ENCODE data around the gene MRPL12. TPM values are rescaled to one million over a fixed set of nuclear protein-coding genes. Genes with fewer than 3 reads are reported as not detected.
A peak's percentile ranks its signal among the peaks of the same experiment; 100 is the strongest.

The MRPL12 gene
- total RNA-seq, 4 donors from 2014 or later, result 0.77 to 72.9 (median 19.5) TPM

DNA sequence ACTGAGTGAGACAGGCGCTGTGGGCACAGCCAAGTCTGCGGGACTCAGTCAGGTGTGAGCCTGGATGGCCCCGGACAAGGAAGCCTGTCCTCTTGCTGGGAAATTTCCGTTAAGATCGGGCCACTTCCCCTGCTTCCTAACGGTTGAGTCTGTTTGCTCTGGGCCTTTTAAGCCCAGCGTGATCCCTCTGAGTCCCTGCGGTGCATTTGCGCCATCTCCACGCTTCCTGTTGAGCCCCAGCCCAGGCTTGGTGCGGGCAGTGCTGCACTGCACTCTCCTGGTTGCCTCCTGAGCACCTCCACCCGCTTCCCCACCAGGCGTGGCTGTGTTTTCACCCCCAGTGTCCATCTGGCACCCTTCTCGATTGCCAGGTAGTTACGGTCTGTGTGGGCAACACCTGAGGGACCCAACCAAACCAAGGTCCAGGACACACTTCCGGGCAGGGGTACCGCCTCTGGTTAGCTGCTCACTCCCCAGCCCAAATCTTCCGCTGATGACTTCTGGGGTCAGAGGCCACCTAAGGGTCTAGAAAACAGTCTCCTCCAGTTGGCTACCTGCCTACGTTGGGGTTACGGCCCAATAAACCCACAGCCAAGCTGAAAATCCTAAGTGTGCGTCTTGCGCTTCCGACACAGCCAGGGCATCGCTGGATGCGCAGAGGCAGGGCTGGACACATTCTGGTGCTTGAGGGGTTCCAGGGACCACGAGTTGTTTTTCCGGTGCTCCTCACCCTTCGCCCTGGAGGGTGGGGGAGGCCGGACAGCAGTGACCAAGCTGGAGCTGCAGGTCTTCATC lies 7.5 kb downstream of the MRPL12 start:
- Histone ChIP-seq H3K27me3 (no peaks in the 10 kb centered on the region), H3K9me3 (no peaks in the 10 kb centered on the region), H3K36me3 (no peaks in the 10 kb centered on the region), H3K4me1 (peaks cover 0 to 14% of the 10 kb centered on the region in 2 donors), H3K27ac (no peak overlapping the region), H3K4me3 (no peak overlapping the region)
- intact Hi-C loops (cut with DNase I; ENCODE audit: low total_unique reads), result no loop called here
- no peak for TF ChIP-seq POLR2A (IDR thresholded peaks at IDR 0.05)
- TF ChIP-seq, protein P1, sequence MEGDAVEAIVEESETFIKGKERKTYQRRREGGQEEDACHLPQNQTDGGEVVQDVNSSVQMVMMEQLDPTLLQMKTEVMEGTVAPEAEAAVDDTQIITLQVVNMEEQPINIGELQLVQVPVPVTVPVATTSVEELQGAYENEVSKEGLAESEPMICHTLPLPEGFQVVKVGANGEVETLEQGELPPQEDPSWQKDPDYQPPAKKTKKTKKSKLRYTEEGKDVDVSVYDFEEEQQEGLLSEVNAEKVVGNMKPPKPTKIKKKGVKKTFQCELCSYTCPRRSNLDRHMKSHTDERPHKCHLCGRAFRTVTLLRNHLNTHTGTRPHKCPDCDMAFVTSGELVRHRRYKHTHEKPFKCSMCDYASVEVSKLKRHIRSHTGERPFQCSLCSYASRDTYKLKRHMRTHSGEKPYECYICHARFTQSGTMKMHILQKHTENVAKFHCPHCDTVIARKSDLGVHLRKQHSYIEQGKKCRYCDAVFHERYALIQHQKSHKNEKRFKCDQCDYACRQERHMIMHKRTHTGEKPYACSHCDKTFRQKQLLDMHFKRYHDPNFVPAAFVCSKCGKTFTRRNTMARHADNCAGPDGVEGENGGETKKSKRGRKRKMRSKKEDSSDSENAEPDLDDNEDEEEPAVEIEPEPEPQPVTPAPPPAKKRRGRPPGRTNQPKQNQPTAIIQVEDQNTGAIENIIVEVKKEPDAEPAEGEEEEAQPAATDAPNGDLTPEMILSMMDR (IDR thresholded peaks at IDR 0.05), result no peak
- no peak for DNase-seq

DNA sequence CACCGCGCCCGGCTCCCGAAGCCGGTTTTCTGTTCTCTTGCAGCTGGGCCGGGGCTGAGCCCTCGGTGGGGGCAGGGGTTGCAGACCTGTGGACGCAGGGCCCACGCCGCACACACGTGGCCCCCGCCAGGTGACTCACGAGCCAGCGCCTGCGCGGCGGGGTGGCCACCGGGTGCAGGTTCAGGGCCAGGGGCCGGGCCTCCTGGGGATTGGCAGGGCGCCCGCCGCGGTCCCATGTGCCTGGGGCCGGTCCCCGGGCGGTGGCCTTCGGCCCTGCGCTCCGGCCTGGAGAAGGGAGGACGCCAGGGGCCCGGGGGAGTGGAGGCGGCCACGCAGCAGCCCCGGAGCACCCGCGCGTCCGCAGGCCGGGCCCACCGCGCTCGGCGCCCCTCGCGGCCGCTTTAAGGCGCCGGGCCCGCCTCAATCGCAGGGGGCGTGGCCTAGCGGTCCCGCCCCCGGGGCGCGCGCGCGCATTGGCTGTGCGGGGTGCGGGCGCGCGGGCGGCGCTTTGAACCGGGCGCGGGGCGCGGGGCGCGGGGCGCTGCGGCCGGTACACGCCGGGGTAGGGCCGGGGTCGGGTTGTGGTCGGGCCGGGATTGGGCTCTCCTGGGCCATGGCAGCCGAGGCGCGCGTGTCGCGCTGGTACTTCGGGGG lies 8.8 kb downstream of the MRPL12 start, which contains the start of gene SLC25A10:
SLC25A10 (plus strand) TSS at position 471 of the 654 bp plus-strand sequence; CDS start at position 614, 143 bp downstream.
- intact Hi-C loops (cut with DNase I; ENCODE audit: low total_unique reads), result no loop called here
- no peak within 1 kb of the TSS for H3K27ac ChIP-seq
- no peaks in the 10 kb centered on the region for H3K27me3 ChIP-seq
- H3K36me3 ChIP-seq, result no peaks in the 10 kb centered on the region
- H3K9me3 ChIP-seq, result no peaks in the 10 kb centered on the region
- TF ChIP-seq, protein P1 (IDR thresholded peaks at IDR 0.05), result peak in 3 of 4 experiments; percentile 16 to 58 (median 33)
- peak; percentile 4 to 40 for TF ChIP-seq POLR2A (IDR thresholded peaks at IDR 0.05)
- peak; percentile 51 to 67 for DNase-seq
- H3K4me3 ChIP-seq, result peak within 1 kb of the TSS; percentile 31 to 67
- peaks cover 0 to 14% of the 10 kb centered on the region in 2 donors for H3K4me1 ChIP-seq

DNA sequence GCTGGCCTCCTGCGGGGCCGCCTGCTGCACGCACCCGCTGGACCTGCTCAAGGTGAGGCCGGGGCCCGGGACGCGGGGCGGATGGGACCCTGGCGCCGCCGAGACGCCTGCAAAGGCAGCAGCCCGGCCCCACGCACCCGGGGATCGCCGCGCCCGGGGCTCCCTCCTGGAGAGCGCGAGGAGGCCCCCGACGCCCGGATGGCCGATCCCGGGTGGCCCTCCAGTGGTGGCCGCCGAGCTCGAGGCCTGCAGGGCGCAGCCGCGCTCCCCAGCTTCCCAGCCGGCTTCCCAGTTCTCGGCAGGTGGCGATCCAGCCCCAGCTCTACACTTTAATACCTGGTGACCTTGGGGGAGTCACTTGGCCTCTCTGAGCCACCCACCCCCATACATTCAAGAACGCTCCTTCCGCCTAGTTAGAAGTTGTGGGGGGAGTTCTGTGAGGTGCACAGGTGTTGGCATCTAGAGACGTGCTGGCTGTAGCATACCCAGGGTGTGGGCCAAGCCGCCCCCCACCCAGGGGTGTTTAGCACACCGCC lies 9.4 kb downstream of the MRPL12 start:
- Histone ChIP-seq H3K4me3 (peak overlapping the region; percentile 31 to 67), H3K9me3 (no peaks in the 10 kb centered on the region), H3K27me3 (no peaks in the 10 kb centered on the region), H3K36me3 (no peaks in the 10 kb centered on the region), H3K4me1 (peaks cover 0 to 14% of the 10 kb centered on the region in 2 donors), H3K27ac (no peak overlapping the region)
- no peak for TF ChIP-seq POLR2A (IDR thresholded peaks at IDR 0.05)
- TF ChIP-seq, protein P1 (IDR thresholded peaks at IDR 0.05), result no peak
- intact Hi-C loops (cut with DNase I; ENCODE audit: low total_unique reads), result no loop called here
- peak in 1 of 2 donors; percentile 17 for DNase-seq

DNA sequence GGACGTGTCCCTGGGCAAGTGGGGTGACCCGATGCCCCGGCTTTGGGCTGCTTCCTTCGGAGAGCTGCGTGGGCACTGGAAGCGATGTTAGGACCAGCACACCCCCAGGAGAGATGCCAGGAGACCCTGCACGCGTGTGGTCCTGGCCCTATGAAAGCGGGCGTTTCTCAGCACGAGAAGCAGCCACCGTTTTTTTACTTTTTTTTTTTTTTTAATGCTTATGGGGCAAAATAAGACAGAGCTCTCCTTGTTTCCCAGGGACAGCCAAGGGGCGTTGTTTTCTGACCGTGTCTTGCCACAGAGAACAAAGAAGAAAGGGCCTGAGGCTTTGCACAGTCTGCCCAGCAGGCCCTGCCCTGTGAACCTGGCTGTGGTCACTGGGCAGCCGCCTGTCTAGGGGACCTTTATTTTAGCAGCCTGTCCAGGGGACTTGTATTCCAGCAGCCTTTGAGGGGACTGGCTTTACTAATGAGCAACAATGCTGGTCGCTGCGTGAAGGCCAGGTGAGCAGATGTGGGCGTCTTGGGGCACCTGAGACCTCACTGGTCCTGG lies 9.9 kb downstream of the MRPL12 start:
- DNase-seq, result no peak
- Histone ChIP-seq H3K27ac (no peak overlapping the region), H3K9me3 (no peaks in the 10 kb centered on the region), H3K36me3 (no peaks in the 10 kb centered on the region), H3K4me1 (peaks cover 0 to 14% of the 10 kb centered on the region in 2 donors), H3K27me3 (no peaks in the 10 kb centered on the region), H3K4me3 (peak overlapping the region; percentile 31 to 67)
- TF ChIP-seq, protein P1 (IDR thresholded peaks at IDR 0.05), result no peak
- TF ChIP-seq POLR2A (IDR thresholded peaks at IDR 0.05), result no peak
- intact Hi-C loops (cut with DNase I; ENCODE audit: low total_unique reads), result no loop called here

Data from uterus (tissue), 4 donors.